Esophagus squamous epithelium (tissue), 5 donors: Measurements from ENCODE around the gene NEMP2. TPM values are rescaled to one million over a fixed set of nuclear protein-coding genes. Genes with fewer than 3 reads are reported as not detected.

Source experiments
- DNase-seq: peaks from one replicate; lab custom pipeline; 2025; lab: John Stamatoyannopoulos, UW
- H3K27ac ChIP-seq, 4 donors: fragments of 200-600 bp; sonication (generic); one replicate each; pipeline ENCODE4 v1.5.1; 2016 to 2019; ENCODE audit warnings: mild to moderate bottlenecking in 1 of 4
- H3K27me3 ChIP-seq, 4 donors: fragments of 200-600 bp; sonication (generic); 1 replicate in 3 of 4; 2 replicates in 1 of 4; pipeline versions ENCODE4 v1.5.1 to v1.6.0; 2017 to 2021; ENCODE audit warnings: antibody characterized with exemption in 1 of 4
- H3K36me3 ChIP-seq, 3 donors: fragments of 200-600 bp; sonication (generic); one replicate each; pipeline ENCODE4 v1.5.1; 2016 to 2019
- H3K4me1 ChIP-seq, 3 donors: fragments of 200-600 bp; sonication (generic); one replicate each; pipeline ENCODE4 v1.5.1; 2017 to 2019
- H3K4me3 ChIP-seq, 4 donors: fragments of 200-600 bp; sonication (generic); 1 replicate in 3 of 4; 2 replicates in 1 of 4; pipeline ENCODE4 v1.5.1; 2016 to 2019; ENCODE audit warnings: mild to moderate bottlenecking in 2 of 4, moderate library complexity in 1 of 4
- H3K9me3 ChIP-seq, 3 donors: fragments of 200-600 bp; sonication (generic); one replicate each; pipeline ENCODE4 v1.5.1; 2016 to 2019
- CTCF ChIP-seq, 6 experiments: fragments of 450-650 bp in 4 of 6; fragments of 200-600 bp in 2 of 6; sonication (generic) in 2 of 6; IDR thresholded peaks; one replicate each; pipeline ENCODE4 v1.5.1; 2016 to 2019; ENCODE audit warnings: antibody characterized with exemption in 6 of 6, mild to moderate bottlenecking in 4 of 6, moderate library complexity in 4 of 6
- POLR2A ChIP-seq, 4 donors: fragments of 450-650 bp; IDR thresholded peaks; one replicate each; pipeline ENCODE4 v1.6.1; 2017; ENCODE audit warnings: antibody characterized with exemption in 4 of 4, mild to moderate bottlenecking in 4 of 4, moderate library complexity in 3 of 4
- WGBS, 2 donors: methylation state at CpG; one replicate each; pipeline ENCODE4 v1.1.5; 2018; 5-methylcytosine and 5-hydroxymethylcytosine counted together
- intact Hi-C: fragments of 100-400 bp; cut with DNase I; formaldehyde crosslinking; loops from one replicate; pipeline ENCODE4 v1.15.0; 2022
- total RNA-seq, 4 donors: library from RNA; depleted of rRNA; stranded (reverse); fragments of >200 nt; gene quantifications; one replicate each; pipeline ENCODE4 v1.1.0, GENCODE V29; 2016
- donor health status: DM: yes; HTN: yes; CAD: no.

NEMP2 gene
- total RNA-seq, 4 donors from 2014 or later: 1.0 to 2.7 (median 2.0) TPM

GRCh38 chr2:190528521-190529001, 6.0 kb downstream of the NEMP2 start:
- H3K4me1 ChIP-seq: peaks cover 0 to 41% (median 19%) of the 10 kb centered on the region in 3 donors
- H3K9me3 ChIP-seq: no peaks in the 10 kb centered on the region
- WGBS, 2 donors: 60 to 67% methylated on average over 1 of the region's 1 CpG
- no peak for DNase-seq
- TF ChIP-seq CTCF (IDR thresholded peaks at IDR 0.05) (no peak), POLR2A (IDR thresholded peaks at IDR 0.05) (no peak)
- no peak overlapping the region for H3K27ac ChIP-seq
- H3K27me3 ChIP-seq: no peaks in the 10 kb centered on the region
- intact Hi-C loops: no loop called here
- H3K36me3 ChIP-seq: no peaks in the 10 kb centered on the region
- no peak overlapping the region for H3K4me3 ChIP-seq

DNA sequence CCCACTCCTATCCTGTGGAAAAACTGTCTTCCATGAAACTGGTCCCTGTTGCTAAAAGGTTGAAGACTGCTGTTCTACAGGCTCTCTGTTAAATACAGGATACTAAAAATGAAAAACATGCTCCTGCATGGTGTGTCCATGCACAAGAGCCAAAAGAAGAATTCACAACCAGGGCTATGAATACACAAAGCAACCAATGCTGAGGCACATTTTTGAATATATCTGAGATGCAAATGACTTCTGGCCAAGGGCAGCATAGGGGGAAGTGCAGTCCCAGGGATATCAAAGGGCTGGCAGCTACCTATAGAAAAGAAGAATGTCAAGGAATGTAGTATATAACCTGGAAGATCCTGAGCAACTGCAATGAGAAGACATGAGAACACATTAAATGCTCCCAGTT, 6.6 kb downstream of the NEMP2 start:
- Histone ChIP-seq H3K4me3 (no peak overlapping the region), H3K27ac (no peak overlapping the region), H3K4me1 (peaks cover 0 to 35% (median 14%) of the 10 kb centered on the region in 3 donors), H3K27me3 (no peaks in the 10 kb centered on the region), H3K9me3 (no peaks in the 10 kb centered on the region), H3K36me3 (no peaks in the 10 kb centered on the region)
- intact Hi-C loops: no loop called here
- DNase-seq: no peak
- no peak for TF ChIP-seq CTCF (IDR thresholded peaks at IDR 0.05)
- no peak for TF ChIP-seq POLR2A (IDR thresholded peaks at IDR 0.05)

DNA sequence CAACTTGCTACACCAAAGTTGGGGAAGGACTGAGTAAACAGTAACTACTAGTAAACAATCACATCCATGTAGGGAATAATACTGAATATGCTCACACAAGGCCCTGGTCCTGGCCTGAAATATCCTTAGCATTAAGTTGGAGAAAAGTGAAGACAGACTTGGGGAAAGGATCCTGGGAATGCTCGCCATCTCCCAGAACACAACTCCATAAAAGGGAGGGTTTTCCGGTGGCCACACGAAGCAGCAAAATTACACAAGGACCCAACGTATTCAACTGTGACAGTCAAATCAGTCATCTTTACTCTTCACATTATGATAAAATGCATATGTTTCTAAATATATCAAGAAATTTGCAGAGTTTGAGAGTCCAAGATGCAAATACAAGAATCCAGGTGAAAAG, 7.3 kb downstream of the NEMP2 start:
- H3K4me3 ChIP-seq: no peak overlapping the region
- WGBS, 2 donors: 87 to 94% methylated on average over 4 of the region's 4 CpGs
- no peak overlapping the region for H3K27ac ChIP-seq
- DNase-seq: no peak
- H3K9me3 ChIP-seq: no peaks in the 10 kb centered on the region
- intact Hi-C loops: no loop called here
- H3K27me3 ChIP-seq: no peaks in the 10 kb centered on the region
- H3K4me1 ChIP-seq: peaks cover 0 to 28% (median 10%) of the 10 kb centered on the region in 3 donors
- TF ChIP-seq CTCF (IDR thresholded peaks at IDR 0.05) (no peak), POLR2A (IDR thresholded peaks at IDR 0.05) (no peak)
- no peaks in the 10 kb centered on the region for H3K36me3 ChIP-seq

DNA sequence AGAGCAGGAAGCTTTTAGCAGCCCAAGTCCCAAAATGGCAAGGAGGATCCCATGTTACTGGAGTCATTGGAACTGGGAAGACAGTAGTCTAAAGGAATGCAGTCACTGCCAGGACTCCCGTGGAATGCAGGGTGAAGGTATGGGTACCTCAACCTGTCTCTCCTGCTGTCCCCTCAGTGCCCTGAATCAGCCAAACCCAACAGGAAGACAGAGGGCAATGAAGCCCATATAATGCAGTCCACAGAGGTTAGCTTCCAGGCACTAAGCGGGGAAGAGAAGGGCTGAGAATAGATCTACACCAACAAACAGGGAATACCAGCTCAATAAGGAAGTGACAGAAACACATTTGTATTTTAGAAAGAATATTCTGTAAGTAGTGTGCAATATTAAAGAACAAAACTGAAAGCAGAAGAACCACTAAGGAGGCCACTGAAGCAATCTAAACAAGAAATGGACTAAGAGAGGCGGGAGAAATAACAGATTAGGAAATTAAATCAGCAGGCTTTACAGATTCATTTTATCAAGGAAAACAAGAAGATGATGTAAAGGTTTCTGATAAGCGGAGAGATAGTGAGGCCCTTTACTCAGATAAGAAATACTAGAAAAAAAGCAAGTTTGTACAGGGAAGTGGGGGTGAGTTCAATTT, 8.3 kb downstream of the NEMP2 start:
- TF ChIP-seq CTCF (IDR thresholded peaks at IDR 0.05): no peak
- TF ChIP-seq POLR2A (IDR thresholded peaks at IDR 0.05): no peak
- WGBS, 2 donors: 84 to 90% methylated on average over 3 to 4 of the region's 4 CpGs

DNA sequence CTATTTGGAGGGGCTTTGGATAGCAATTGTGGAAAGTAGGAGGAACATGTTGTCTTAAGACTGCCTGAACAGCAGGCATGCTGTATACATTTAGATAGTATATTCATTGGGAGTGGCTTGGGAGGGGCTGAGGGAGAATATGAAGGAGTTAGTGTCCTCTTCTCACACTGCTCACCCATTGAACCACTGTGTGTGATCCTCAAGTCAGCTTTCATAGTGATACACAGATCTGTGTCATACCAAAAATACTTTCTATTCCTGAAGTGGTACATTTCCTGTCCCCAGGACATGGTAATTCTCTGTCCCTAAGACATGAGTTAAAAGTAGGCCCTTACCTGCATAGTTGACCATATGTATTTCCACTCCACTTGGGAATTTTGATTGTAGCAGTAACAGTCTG, 9.6 kb downstream of the NEMP2 start:
- H3K4me1 ChIP-seq: peaks cover 0 to 7% (median 5%) of the 10 kb centered on the region in 3 donors

More for the DNA sequence above, 8.3 kb downstream of the NEMP2 start:
- H3K4me1 ChIP-seq: peaks cover 0 to 20% (median 10%) of the 10 kb centered on the region in 3 donors
- H3K9me3 ChIP-seq: no peaks in the 10 kb centered on the region
- H3K27ac ChIP-seq: no peak overlapping the region
- DNase-seq: no peak
- H3K4me3 ChIP-seq: no peak overlapping the region
- intact Hi-C loops: no loop called here
- H3K27me3 ChIP-seq: no peaks in the 10 kb centered on the region
- peaks cover 0 to 2% (median 0%) of the 10 kb centered on the region in 3 donors for H3K36me3 ChIP-seq

More for the DNA sequence above, 9.6 kb downstream of the NEMP2 start:
- Histone ChIP-seq H3K36me3 (peaks cover 0 to 7% (median 0%) of the 10 kb centered on the region in 3 donors), H3K4me3 (no peak overlapping the region), H3K27ac (no peak overlapping the region), H3K27me3 (no peaks in the 10 kb centered on the region), H3K9me3 (no peaks in the 10 kb centered on the region)
- DNase-seq: no peak
- TF ChIP-seq CTCF (IDR thresholded peaks at IDR 0.05) (no peak), POLR2A (IDR thresholded peaks at IDR 0.05) (no peak)
- intact Hi-C loops: no loop called here
